ENCODE measurements around the gene RYR1. TPM values are rescaled to one million over a fixed set of nuclear protein-coding genes. Genes with fewer than 3 reads are reported as not detected.

The RYR1 gene
- total and polyA plus RNA-seq, 2 experiments from 2014 or later: under 0.01 TPM; not detected in 1

DNA sequence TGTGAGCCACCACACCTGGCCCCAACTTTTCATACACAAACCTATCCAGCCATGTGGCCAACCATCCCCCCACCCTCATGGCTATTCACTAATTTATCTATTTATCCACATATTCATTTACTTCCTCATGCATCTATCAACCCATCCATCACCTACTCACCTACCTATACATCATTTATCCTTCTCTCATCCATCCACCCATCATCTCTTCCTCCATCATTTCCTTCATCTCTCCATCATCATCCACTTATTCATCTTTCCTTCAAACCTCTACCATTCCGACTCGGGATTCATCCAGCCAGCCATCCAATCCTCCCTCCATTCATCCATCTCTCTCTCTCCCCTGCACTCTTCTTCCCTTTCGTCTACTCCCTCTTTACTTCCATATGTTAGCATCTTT, 54.6 kb downstream of the RYR1 start:
- DNase-seq: no peak
- in situ Hi-C loops (cut with MboI): no loop called here
- Histone ChIP-seq H3K27ac (no peak overlapping the region), H3K79me2 (ENCODE audit: insufficient read depth) (no peaks in the 10 kb centered on the region), H3K4me2 (ENCODE audit: unreplicated experiment) (no peak overlapping the region), H3K9ac (no peak overlapping the region), H3K9me2 (ENCODE audit: insufficient read depth) (no peaks in the 10 kb centered on the region), H3K27me3 (replicated peaks; ENCODE audit: insufficient read depth) (peaks cover 6% of the 10 kb centered on the region; the same call in 1 of the 2 replicates), H4K20me1 (ENCODE audit: insufficient read depth) (no peaks in the 10 kb centered on the region), H3K36me3 (ENCODE audit: low read depth) (no peaks in the 10 kb centered on the region), H3K4me3 (no peak overlapping the region), H3K4me1 (ENCODE audit: insufficient read depth) (no peaks in the 10 kb centered on the region), H3F3A (ENCODE audit: insufficient read depth) (no peaks in the 10 kb centered on the region), H3K9me3 (ENCODE audit: low read depth) (no peaks in the 10 kb centered on the region), H2AFZ (no peak overlapping the region)
- WGBS, 2 experiments (ENCODE audit: low coverage in 1 of 2, low lambda C conversion rate in 2 of 2, missing lambda C conversion rate in 2 of 2): 51 to 54% methylated on average over 3 of the region's 3 CpGs
- TF ChIP-seq EZH2phosphoT487 (IDR thresholded peaks at IDR 0.05; ENCODE audit: insufficient read depth, low read depth) (no peak), EZH2 (IDR thresholded peaks at IDR 0.05; ENCODE audit: insufficient read depth, poor library complexity, severe bottlenecking) (no peak)

DNA sequence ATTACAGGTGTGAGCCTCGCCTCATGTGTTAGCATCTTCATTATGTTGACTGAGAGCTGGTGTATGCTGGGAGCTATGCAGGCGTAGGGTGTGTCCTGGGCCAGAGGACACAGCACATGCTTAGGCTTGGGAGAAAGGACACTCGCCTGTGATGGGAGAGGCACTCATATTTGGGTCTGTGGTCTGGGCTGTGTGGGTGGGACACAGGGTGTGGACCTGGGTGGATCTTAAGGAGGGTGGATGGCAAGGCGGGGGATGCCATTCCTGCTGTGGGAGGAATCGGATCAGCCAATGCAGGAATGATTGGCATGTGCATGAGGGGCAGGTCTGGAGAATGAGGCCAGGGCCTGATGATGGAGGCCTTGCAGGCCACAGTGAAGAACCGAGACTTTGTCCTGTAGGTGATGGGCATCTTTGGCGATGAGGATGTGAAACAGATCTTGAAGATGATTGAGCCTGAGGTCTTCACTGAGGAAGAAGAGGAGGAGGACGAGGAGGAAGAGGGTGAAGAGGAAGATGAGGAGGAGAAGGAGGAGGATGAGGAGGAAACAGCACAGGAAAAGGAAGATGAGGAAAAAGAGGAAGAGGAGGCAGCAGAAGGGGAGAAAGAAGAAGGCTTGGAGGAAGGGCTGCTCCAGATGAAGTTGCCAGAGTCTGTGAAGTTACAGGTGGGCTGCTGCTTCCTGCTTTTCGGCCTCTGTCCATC, 55.4 kb downstream of the RYR1 start:
- peaks cover 6% of the 10 kb centered on the region; the same call in 1 of the 2 replicates for H3K27me3 ChIP-seq (replicated peaks; ENCODE audit: insufficient read depth)
- no peaks in the 10 kb centered on the region for H3K79me2 ChIP-seq (ENCODE audit: insufficient read depth)
- H3K9me2 ChIP-seq (ENCODE audit: insufficient read depth): no peaks in the 10 kb centered on the region
- no peaks in the 10 kb centered on the region for H4K20me1 ChIP-seq (ENCODE audit: insufficient read depth)
- no peak overlapping the region for H3K9ac ChIP-seq
- no peak overlapping the region for H2AFZ ChIP-seq
- TF ChIP-seq EZH2 (IDR thresholded peaks at IDR 0.05; ENCODE audit: insufficient read depth, poor library complexity, severe bottlenecking) (no peak), EZH2phosphoT487 (IDR thresholded peaks at IDR 0.05; ENCODE audit: insufficient read depth, low read depth) (no peak)
- 39 to 44% methylated on average over 8 to 9 of the region's 9 CpGs for WGBS, 2 experiments (ENCODE audit: low coverage in 1 of 2, low lambda C conversion rate in 2 of 2, missing lambda C conversion rate in 2 of 2)
- H3K36me3 ChIP-seq (ENCODE audit: low read depth): no peaks in the 10 kb centered on the region
- H3K27ac ChIP-seq: no peak overlapping the region
- in situ Hi-C loops (cut with MboI): no loop called here
- H3K9me3 ChIP-seq (ENCODE audit: low read depth): no peaks in the 10 kb centered on the region
- no peak overlapping the region for H3K4me2 ChIP-seq (ENCODE audit: unreplicated experiment)
- no peak overlapping the region for H3K4me3 ChIP-seq
- no peak for DNase-seq
- no peaks in the 10 kb centered on the region for H3F3A ChIP-seq (ENCODE audit: insufficient read depth)
- H3K4me1 ChIP-seq (ENCODE audit: insufficient read depth): no peaks in the 10 kb centered on the region

DNA sequence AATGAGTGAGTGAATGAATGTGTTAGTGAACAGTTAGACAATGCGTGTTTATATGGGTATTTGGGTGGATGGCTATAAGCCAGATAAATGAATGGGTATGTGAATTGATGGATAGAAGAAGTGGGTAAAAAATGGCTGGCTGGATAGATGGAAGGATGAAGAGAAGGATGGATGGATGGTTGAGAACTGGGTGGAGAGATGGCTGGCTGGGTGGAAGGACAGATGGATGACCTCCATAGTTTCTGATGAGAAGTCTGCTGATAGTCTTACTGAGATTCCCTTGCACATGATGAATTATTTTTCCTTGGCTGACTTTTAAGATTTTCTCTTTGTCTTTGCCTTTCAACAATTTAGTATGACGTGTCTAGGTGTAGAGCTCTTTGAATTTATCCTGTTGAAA, 57.4 kb downstream of the RYR1 start:
- no peaks in the 10 kb centered on the region for H3K36me3 ChIP-seq (ENCODE audit: low read depth)
- H3K4me2 ChIP-seq (ENCODE audit: unreplicated experiment): no peak overlapping the region
- H3F3A ChIP-seq (ENCODE audit: insufficient read depth): no peaks in the 10 kb centered on the region
- no peaks in the 10 kb centered on the region for H3K4me1 ChIP-seq (ENCODE audit: insufficient read depth)
- H3K4me3 ChIP-seq: no peak overlapping the region
- no peaks in the 10 kb centered on the region for H4K20me1 ChIP-seq (ENCODE audit: insufficient read depth)
- H3K79me2 ChIP-seq (ENCODE audit: insufficient read depth): no peaks in the 10 kb centered on the region
- WGBS, 2 experiments (ENCODE audit: low coverage in 1 of 2, low lambda C conversion rate in 2 of 2, missing lambda C conversion rate in 2 of 2): 33 to 36% methylated on average over 2 of the region's 2 CpGs
- peaks cover 6% of the 10 kb centered on the region; the same call in 1 of the 2 replicates for H3K27me3 ChIP-seq (replicated peaks; ENCODE audit: insufficient read depth)
- no peak overlapping the region for H3K27ac ChIP-seq
- DNase-seq: no peak
- no peak overlapping the region for H2AFZ ChIP-seq
- TF ChIP-seq EZH2phosphoT487 (IDR thresholded peaks at IDR 0.05; ENCODE audit: insufficient read depth, low read depth) (no peak), EZH2 (IDR thresholded peaks at IDR 0.05; ENCODE audit: insufficient read depth, poor library complexity, severe bottlenecking) (no peak)
- no peak overlapping the region for H3K9ac ChIP-seq
- no peaks in the 10 kb centered on the region for H3K9me2 ChIP-seq (ENCODE audit: insufficient read depth)
- in situ Hi-C loops (cut with MboI): no loop called here
- H3K9me3 ChIP-seq (ENCODE audit: low read depth): no peaks in the 10 kb centered on the region

DNA sequence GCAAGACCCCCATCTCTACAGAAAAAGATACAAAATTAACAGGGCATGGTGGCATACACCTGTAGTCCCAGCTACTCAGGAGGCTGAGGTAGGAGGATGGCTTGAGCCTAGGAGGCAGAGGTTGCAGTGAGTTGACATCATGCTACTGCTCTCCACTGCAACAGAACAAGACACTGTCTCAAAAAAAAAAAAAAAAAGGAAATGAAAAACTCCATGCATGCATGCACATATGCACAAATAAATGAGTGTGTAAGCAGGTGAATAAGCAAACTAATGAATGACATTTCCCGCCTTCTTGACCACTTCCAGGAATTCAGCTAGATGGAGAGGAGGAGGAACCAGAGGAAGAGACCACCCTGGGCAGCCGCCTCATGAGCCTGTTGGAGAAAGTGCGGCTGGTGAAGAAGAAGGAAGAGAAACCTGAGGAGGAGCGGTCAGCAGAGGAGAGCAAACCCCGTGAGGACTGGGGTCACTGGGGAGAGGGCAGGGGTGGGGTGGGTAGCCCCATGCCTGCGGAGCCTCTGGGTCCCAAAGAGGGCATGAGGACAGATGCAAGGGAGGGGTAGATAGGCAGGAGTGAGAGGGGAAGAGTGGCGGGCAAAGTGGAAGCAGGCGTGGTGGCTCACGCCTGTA, 58.8 kb downstream of the RYR1 start:
- Histone ChIP-seq H3K4me1 (ENCODE audit: insufficient read depth) (no peaks in the 10 kb centered on the region), H4K20me1 (ENCODE audit: insufficient read depth) (no peaks in the 10 kb centered on the region), H3K9me3 (ENCODE audit: low read depth) (no peaks in the 10 kb centered on the region), H3K79me2 (ENCODE audit: insufficient read depth) (no peaks in the 10 kb centered on the region), H3K27me3 (replicated peaks; ENCODE audit: insufficient read depth) (peaks cover 6% of the 10 kb centered on the region; the same call in 1 of the 2 replicates), H2AFZ (no peak overlapping the region), H3K27ac (no peak overlapping the region), H3K9ac (no peak overlapping the region), H3F3A (ENCODE audit: insufficient read depth) (no peaks in the 10 kb centered on the region), H3K4me2 (ENCODE audit: unreplicated experiment) (no peak overlapping the region), H3K36me3 (ENCODE audit: low read depth) (no peaks in the 10 kb centered on the region), H3K4me3 (no peak overlapping the region), H3K9me2 (ENCODE audit: insufficient read depth) (no peaks in the 10 kb centered on the region)
- in situ Hi-C loops (cut with MboI): no loop called here
- 43 to 45% methylated on average over 9 of the region's 9 CpGs for WGBS, 2 experiments (ENCODE audit: low coverage in 1 of 2, low lambda C conversion rate in 2 of 2, missing lambda C conversion rate in 2 of 2)
- no peak for DNase-seq
- TF ChIP-seq EZH2phosphoT487 (IDR thresholded peaks at IDR 0.05; ENCODE audit: insufficient read depth, low read depth) (no peak), EZH2 (IDR thresholded peaks at IDR 0.05; ENCODE audit: insufficient read depth, poor library complexity, severe bottlenecking) (no peak)

Measured in GM23248 (cell line).